GM12872 (cell line): ENCODE measurements around the gene FOS.

Experiments
- CTCF ChIP-seq: IDR thresholded peaks from 3 replicates; pipeline ENCODE4 v1.5.1; 2011; ENCODE audit warnings: low read depth, mild to moderate bottlenecking, low read length, moderate library complexity; ENCODE audit not compliant: insufficient read depth

FOS gene

GRCh38 chr14:75278422-75279152 lies at the start of gene FOS:
TSS of gene FOS (plus strand) at chr14:75278828. CDS start at chr14:75278983, 155 bp downstream.
- TF ChIP-seq CTCF, result no peak

DNA sequence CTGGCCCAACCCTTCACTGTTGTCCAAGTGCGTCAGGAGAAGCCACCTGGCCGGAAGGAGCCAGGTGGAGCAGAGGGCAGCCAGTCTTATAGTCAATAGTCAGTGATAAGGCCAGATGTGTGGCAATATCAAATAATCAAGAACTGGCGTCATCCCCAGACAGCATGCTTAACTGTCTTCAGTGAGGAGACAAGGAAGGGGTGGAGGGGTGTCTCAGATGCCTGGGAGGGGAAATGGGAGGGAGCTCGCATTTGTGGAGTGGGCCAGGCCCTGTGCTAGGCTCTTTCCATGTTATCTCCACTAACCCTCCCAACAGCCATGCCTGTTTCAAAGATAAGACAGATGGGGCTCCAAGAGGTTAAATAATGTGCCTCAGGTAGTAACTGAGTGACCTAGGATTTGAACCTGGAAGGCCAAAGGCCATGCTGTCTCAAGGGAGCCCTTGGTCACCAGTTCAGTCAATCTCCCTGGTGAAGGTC lies 48.9 kb upstream of the FOS start:
- no peak for TF ChIP-seq CTCF

- TF ChIP-seq CTCF, result peak; percentile 31; the same call in 1 of the 3 replicates
Measured at GRCh38 chr14:75230140-75230792, 48.4 kb upstream of the FOS start.

DNA sequence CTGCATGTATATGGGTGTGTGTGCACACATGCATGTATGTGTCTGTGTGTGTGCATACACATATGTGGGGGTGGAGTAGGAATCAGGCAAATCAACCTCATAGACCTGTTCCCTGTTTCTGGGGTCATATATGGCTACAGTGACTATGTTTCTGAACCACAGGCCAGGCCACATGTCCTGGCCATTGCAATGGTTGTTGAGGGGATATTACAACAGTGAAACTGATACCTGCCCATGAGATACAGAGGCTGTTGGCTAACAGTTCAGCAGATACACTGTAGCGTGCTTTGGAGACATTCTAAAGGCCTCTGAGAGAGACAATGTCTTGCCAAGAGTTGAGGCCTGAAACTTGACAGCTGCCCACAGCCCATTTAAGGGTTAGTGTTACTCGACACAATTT lies 47.3 kb upstream of the FOS start:
- TF ChIP-seq CTCF, result no peak

GRCh38 chr14:75232191-75232590 lies 46.4 kb upstream of the FOS start:
- TF ChIP-seq CTCF, result no peak

GRCh38 chr14:75232597-75232996 lies 46.0 kb upstream of the FOS start:
- no peak for TF ChIP-seq CTCF

GRCh38 chr14:75234173-75235115 lies 44.2 kb upstream of the FOS start:
- no peak for TF ChIP-seq CTCF
